C1 segment of cervical spinal cord (tissue), 14 donors: ENCODE measurements around the gene ALOX5.
"Not testable (repeated sequence)": the region's sequence is repeated elsewhere in the genome, so short reads cannot be mapped to it uniquely, and the experiment has no call there.

ENCODE experiments used
- DNase-seq, 14 donors: peaks; one replicate each; lab custom pipeline; 2025; lab: John Stamatoyannopoulos, UW

ALOX5 gene

DNA sequence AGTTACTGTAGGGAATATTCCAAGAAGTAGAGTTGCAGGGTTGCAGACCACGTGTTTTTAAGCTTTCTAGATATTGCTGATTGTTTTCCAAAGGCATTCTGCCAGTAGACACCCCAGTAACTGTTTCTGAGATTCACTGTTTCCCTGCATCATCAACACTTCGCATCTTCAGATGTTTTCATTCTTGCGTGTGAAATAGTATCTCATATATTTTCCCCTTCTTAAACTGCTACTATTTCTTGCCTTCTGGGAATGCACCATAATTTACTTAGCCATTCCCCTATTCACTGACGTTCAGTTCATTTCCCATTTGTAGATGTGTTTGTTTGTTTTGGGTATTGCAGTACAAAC lies 30.7 kb downstream of the ALOX5 start:
- DNase-seq: no peak

DNA sequence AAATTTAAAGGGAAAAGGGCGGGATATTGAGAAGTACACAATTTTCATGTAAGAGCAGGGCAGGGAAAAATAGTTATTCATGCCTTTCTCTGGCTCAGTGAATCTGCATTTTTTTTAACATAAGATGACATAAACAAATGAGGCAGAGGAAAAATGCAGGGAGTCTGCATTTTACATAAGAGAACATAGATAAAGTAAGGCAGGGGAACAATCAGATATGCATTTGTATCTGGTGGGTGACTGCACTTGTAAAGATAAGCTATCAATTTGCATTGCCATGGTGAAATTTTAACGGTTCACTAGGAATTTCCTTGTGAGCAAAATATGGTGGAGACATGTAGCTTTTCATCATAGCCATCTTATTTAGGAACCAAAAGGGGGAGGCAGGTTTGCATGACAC lies 33.5 kb downstream of the ALOX5 start:
- DNase-seq: no peak

DNA sequence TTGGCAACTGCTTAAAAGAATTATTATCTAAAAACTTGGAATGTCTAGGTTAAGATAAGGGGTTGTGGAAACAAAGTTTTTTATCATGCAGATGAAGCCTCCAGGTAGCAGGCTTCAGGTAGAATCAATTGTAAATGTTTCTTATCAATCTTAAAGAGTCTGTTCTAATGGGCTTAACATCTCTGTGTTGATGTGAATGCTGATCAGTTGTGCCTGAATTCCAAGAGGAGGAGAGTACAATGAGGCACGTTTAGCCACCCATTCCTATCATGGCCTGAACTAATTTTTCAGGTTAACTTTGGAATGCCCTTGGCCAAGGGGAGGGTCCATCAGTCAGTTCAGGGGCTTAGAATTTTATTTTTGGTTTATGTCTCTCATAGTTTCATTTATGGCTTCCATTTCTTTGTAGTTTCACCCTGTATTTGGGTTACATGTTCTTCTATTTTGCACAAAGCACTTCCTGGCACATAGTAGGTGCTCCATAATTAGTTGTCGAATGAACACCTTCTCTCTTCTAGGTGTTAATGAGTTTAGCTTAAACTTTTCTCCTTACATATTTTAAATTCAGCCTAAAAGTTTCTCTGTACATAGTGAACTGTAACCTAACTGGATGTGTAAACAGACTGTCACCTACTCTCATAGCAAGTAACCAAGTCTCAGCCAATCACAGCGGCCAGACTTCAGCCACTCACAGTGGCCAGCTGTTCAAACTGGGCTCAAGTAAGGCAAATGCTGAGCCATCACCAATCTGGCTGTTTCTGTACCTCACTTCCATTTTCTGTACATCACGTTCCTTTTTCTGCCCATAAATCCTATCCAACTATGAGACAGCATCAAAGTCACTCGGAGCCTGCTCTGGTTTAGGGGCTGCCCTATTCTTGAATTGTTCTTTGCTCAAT lies 34.7 kb downstream of the ALOX5 start:
- DNase-seq: no peak

DNA sequence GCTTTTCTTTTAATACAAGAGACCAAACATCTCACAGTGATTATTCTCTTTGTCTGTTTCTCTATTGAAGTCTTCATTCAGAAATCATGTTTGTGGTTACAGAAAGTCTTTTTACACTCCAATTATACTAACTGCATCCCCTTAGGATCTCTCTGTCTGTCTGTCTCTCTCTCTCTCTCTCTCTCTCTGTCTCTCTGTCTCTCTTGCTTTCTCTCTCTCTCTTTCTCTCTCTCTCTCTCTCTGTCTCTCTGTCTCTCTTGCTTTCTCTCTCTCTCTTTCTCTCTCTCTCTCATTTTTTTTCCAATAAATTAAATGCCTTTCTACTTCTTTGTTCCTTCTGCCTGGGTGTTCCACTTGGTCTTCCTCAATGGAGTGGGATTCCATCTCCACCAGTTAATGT lies 35.3 kb downstream of the ALOX5 start:
- not testable (repeated sequence) for DNase-seq

DNA sequence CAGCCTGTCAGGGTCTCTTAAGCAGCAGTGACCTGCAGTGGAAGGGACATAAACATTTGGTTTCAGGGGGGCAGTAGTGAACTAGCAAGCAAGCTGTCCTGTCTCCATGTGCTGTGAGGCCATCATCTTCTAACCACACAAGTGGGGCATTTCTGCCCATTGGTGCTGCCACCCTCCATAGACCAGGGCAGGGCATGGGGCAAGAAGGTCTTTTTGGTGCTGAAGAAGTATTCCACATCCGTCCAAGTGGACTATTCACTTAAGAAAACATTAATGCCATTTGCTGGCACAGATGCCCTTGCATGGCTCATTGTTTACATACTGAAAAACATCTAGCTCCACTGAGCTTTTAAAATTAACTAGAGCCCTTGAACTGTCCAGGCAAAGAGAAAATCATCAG lies 35.8 kb downstream of the ALOX5 start:
- DNase-seq: no peak

DNA sequence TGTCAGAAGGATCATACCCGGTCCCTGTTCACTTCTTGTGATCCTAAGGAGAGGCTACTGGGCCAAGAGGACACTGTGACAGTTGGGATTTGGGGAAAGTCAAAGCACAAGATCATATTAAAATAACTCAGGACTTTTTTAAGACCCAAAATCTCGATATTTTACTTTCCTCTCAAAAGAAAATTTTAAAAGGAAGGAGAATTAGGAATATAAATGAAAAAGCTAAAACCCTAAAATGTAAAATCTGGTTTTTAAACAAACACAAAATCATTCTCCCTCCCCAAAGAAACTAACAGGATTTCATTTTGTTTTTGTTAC lies 36.4 kb downstream of the ALOX5 start:
- no peak for DNase-seq

DNA sequence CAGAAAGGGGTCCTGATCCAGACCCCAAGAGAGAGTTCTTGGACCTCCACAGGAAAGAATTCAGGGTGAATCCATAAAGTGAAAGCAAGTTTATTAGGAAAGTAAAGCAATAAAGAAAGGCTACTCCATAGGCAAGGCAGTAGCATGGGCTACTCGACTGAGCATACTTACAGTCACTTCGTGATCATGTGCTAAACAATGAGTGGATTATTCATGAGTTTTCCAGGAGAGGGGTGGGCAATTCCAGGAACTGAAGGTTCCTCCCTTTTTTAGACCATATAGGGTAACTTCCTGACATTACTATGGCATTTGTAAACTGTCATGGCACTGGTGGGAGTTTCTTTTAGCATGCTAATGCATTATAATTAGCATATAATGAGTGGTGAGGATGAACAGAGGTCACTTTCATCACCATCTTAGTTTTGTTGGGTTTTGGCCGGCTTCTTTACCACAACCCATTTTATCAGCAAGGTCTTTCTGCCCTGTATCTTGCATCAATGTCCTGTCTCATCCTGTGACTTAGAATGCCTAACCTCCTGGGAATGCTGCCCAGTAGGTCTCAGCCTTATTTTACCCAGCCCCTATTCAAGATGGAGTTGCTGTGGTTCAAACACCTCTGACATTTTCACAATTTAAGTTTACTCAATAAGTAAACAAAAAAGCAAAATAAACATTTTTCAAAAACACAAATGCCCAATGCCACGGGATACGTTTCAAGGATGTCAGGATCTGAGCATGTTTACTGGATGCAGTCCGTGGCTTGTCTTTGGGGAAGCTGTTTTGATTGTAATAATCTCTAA lies 37.0 kb downstream of the ALOX5 start:
- no peak for DNase-seq

DNA sequence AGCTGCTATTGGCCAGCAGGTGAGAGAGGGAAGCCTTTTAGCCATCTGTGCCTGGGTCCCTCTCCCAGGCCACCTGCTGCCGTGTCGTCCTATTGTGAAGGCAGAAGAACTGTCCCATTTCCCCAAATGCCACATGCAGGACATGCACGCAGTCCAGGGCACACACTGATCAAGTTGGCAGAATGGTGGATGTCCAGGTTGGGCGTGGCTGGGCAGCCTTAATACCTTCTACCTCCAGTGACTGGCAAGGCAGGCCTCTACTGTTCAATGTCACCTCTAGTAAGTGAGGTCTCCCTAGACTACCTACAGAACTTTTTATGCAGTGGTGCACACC lies 37.6 kb downstream of the ALOX5 start:
- peak in 1 of 14 donors; percentile 59 for DNase-seq

DNA sequence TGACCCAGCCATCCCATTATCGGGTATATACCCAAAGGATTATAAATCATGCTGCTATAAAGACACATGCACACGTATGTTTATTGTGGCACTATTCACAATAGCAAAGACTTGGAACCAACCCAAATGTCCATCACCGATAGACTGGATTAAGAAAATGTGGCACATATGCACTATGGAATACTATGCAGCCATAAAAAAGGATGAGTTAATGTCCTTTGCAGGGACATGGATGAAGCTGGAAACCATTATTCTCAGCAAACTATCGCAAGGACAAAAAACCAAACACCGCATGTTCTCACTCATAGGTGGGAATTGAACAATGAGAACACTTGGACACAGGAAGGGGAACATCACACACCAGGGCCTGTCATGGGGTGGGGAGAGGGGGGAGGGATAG lies 41.0 kb downstream of the ALOX5 start:
- not testable (repeated sequence) for DNase-seq

DNA sequence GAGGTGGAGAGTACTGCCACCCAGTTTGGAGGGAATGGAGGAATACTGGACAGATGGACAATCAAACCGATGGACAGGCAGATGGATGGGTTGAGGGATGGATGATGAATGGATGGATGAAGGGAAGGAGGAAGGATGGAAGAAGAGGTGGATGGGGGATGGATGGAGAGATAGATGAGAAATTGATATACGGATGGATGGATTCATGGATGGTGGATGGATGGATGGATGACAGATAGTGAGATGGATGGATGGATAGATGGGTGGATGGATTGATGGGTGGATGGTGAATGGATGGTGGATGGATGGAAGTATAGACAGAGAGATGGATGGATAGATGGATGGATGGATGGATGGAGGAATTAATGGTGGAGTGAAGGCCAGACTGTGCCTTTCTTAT lies 42.6 kb downstream of the ALOX5 start:
- DNase-seq: no peak

DNA sequence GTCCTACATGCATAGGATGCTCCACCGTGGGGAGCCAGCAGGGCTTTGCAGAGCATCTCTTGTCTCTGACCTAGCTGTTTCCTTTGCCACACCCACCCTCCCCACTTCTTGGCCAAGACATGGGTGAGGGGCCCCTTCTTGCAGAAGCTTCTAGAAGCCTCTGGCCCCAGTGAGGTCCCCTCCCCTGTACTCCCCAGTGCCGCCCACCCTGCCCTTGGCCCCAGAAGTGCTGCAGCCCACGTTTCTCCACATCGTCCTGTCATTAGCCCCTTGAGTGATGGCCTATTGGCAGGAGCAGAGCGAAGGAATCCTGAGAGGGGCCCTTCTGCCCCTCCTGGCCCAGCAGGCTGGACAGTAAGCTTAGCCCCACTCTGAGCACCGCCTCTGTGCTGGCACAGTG lies 43.7 kb downstream of the ALOX5 start:
- DNase-seq: no peak

DNA sequence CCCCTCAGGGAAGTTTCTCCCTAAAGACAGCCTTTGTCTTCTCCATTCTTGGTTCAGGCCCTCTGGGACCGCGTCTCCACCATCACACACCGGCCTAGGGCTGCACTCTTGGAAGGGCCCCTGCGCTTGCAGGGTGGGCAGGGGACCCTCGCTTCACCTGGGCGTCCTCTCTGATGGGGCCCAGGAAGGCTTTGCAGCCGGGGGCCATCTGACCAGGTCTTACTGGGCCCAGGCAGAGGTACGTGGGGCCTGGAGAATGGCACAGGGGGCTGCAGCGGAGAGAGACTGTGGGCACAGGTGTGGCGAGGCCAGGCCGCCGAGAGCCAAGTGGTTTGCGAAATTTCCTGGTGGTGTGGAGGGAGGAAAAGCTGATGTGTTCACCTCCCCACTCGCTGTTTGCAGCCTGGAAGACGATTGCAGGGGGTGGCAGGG lies 44.4 kb downstream of the ALOX5 start:
- no peak for DNase-seq

DNA sequence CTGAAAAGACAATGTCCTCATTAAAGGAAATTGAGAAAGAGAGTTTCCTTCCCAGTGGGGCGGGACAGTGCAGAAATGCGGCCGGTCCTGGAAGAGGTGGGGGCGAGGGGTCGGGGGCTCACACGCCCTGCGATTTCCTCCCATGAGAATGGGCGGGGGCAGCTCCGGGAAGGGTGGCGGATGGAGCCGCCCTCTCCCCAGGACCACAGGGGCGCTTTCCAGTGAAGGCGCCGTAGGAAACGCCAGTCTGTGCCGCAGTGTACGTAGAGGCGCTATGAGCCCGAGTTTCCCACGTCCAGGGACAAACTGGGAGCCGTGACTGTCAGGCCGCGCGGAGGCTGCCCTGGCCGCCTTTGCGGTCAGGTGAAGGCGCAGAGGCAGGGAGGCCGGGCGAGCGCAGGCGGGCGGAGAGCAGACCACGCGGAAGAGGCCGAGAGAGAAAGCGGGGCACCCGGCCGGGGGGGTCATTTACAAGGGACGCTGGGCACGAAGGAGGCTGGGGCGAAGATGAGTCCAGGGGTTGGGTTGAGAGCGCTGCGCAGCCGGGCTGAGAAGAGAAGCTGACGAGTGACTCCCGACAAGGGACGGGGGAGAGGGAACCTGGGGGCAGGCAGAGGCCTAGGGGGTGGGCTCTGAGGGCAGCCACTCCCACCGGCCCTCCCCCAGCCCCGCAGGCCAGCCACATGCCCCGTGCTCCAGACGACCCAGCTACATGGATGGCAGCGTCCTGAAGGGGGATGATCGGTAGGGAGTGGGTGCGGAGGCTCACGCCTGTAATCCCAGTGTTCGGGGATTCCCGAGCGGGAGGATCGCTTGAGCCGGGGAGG lies 45.0 kb downstream of the ALOX5 start:
- peak in 11 of 14 donors; percentile 24 to 79 (median 63) for DNase-seq

DNA sequence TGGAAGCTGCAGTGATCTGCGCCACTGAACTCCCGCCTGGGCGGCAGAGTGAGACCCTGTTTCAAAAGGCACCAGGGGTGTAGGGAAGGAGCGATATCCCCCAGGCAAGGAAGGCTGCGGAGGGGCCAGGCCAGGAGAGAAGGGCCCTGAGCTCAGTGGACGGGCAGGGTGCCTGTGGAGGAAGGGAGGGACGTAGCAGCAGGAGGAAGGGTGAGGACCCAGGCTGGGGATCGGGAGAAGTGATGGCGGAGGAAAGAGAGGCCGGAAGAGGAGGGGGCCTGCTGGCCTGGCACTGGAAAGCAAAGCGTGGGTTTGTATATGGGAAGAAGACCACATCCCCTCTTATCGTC lies 45.6 kb downstream of the ALOX5 start:
- peak in 1 of 14 donors; percentile 77 for DNase-seq

DNA sequence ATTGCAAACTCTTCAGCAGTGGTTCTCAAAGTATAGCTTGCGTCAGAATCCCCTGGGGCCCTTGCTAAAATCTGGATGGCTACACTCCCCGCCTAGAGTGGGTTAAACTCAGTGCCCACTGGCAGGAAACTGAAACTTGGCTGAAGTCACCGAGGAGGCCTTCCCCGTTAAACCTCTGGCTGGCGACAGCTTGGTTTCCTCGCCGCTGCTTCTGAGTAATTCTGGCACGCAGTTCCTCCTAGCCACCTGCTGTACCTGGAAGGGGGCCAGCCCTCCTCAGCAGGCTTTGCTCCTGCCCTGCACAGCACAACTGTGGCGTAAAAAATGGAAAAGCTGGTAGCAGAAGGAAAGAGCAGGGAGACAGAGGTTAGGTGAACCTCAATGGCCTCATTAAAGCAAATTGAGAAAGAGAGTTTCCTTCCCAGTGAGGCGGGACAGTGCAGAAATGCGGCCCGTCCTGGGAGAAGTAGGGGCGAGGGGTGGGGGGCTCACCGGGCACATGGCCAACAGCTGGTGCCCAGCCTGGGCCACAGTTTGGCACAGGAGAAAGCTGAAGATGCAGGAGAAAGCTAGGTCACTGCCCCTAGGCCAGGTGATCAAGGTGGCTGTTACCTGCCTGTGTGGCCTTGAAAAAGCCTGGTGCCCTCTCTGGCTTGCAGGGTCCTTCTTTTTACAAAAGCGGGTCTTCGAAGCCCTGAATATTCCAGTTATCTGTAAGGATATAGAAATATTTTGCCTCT lies 46.6 kb downstream of the ALOX5 start:
- DNase-seq: peak in 10 of 14 donors; percentile 7 to 74 (median 40)

DNA sequence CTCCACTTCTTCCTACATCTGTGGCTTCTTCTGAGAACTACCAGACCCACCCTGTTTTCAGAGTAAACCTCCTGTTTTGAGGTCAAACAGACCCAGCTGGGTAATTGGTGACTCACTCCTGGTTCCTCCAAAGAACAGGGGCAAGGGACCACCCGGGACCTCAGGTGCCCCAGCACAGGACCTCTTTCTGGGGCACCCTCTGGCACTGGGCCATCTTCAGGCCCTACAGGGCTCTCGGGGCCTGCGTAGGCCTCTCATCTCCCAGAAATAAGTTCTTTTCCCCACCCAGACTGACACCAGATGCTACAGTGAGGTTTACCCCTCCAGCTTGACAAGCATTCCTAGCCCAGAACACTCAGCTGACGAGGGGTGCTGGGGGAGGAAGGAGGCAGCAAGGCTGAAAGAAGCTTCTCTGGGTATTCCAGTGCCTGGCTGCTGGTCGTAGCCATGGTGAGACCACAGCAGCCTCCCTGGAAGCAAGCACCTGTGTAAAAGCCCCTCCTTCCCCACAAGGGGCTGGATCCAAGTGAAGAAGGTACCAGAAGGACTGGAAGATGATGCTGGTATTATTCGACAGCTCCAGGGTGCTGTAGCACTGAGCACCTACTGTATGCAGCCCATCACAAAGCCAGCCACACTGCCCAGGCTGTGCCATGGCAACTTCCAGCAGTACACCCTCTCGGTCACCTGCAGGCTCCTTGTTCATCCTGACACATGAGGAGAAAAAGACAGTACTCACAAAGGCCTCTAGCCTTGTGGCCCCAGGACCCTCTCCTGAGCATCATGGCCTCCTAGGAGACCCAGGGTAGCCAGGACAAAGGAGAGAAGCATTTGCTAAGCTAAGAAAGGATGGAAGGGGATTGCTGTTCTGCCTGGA lies 47.4 kb downstream of the ALOX5 start:
- DNase-seq: peak in 1 of 14 donors; percentile 19

DNA sequence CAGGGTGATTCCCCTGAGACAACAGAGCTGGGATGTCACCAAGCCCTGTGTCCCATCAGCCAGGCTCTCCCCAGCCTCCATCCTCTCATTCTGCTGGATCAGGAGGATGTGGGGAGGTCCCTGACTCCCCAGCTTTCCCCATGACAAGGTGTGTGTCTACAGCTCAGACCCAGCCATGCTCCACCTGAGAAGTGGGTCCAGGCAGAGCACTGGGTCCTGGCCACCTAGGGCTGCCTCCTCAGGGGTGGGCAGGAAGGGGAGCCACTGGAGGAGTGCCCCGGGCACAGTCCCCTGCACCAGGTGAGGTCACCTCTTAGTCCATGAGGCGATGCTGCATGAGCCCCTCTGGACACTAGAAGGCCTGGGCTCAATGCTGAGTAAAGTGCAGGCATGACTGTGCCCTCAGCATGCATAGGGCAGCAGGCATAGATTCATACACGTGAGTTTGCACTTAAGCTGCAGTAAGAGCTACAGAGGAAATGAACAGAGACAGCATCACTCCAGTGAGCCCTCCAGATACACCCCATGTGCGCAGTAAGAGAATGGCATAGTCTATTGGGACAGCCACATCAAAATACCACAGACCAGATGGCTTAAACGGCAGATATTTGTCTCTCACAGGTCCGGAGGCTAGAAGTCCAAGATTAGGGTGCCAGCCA lies 48.3 kb downstream of the ALOX5 start:
- DNase-seq: no peak

DNA sequence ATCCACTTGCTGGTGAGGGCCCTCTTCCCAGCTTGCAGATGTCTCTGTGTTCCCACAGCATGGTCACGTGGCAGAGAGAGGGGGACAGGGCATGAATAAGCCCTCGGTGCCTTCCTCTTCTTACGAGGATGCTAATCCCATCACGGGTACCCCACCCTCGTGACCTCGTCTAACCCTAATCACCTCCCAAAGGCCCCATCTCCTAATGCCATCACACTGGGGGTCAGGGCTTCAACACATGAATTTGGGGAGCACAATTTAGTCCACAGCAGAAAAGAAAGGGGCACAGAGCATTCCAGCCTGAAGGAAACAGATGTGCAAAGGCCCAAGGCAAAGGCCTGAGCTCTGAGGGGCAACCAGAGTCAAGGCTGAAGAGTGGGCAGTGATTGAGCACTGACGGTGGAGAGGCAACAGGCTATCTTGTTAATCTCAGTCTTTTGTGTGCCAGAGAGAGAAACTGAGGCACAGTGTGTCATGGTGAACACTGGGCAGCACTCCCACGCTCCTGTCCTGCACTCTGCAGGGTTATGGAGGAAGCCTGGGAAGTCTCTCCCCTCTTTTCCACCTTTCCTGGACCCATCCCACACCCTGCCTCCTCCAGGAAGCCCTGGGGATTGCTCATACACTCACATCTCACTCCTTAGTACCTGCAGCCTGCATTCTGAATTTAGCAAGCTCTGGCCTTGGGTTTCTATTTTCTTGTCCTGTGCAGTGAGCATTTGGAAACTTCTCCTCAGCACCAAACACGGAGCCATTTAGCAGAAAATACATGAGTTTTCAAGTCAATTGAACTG lies 49.0 kb downstream of the ALOX5 start:
- DNase-seq: no peak

DNA sequence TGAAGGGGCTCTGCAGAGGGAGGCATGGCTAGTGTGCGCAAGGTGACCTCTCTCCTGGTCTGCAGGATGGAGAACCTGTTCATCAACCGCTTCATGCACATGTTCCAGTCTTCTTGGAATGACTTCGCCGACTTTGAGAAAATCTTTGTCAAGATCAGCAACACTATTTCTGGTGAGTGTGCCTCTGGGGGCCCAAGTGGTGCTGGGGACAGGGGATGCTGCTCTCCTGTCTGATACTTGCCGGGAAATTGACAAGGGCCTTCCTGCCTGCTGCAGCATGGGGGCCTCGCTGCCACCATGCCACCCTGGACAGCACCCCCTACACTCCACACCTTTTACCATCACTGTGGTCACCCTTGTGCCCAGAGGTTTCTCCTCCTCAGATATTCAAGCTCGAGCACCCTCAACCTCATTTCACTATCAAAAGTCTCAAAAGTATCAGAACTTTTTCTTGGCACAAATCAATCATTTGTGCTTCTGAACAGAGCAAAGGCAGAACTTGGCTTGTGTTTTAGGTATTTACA lies 50.0 kb downstream of the ALOX5 start:
- DNase-seq: no peak
